Adrenal gland (tissue), 5 donors: ENCODE measurements around the gene C9orf78.

Experiments
- CTCF ChIP-seq, 6 experiments: fragments of 450-650 bp in 4 of 6; fragments of 200-600 bp in 2 of 6; sonication (generic) in 1 of 6; IDR thresholded peaks; 1 replicate in 5 of 6; 2 replicates in 1 of 6; pipeline versions ENCODE4 v1.5.1 to v1.8.0; 2016 to 2021; ENCODE audit warnings: antibody characterized with exemption in 6 of 6, mild to moderate bottlenecking in 2 of 6, moderate library complexity in 1 of 6
- POLR2A ChIP-seq, 2 donors: fragments of 450-650 bp; IDR thresholded peaks; one replicate each; pipeline ENCODE4 v1.6.1; 2017; ENCODE audit warnings: antibody characterized with exemption in 2 of 2, mild to moderate bottlenecking in 2 of 2, moderate library complexity in 1 of 2
- donor health status: DM: no; HTN: no; CAD: no.

- no peak for TF ChIP-seq CTCF (IDR thresholded peaks at IDR 0.05)
- no peak for TF ChIP-seq POLR2A (IDR thresholded peaks at IDR 0.05)
Observed at GRCh38 chr9:129810788-129811187, 24.3 kb downstream of the C9orf78 start.
